Testis (tissue), 2 donors: ENCODE results near the gene NEURL1B.

ENCODE experiments used
- CTCF ChIP-seq, 3 experiments: fragments of 450-650 bp in 2 of 3; fragments of 200-600 bp in 1 of 3; sonication (generic) in 1 of 3; IDR thresholded peaks; one replicate each; pipeline ENCODE4 v1.5.1; 2016 to 2019; ENCODE audit warnings: antibody characterized with exemption in 3 of 3, mild to moderate bottlenecking in 2 of 3, moderate library complexity in 1 of 3
- POLR2A ChIP-seq: fragments of 450-650 bp; IDR thresholded peaks from one replicate; pipeline ENCODE4 v1.6.1; 2017; ENCODE audit warnings: antibody characterized with exemption, mild to moderate bottlenecking, moderate library complexity

DNA sequence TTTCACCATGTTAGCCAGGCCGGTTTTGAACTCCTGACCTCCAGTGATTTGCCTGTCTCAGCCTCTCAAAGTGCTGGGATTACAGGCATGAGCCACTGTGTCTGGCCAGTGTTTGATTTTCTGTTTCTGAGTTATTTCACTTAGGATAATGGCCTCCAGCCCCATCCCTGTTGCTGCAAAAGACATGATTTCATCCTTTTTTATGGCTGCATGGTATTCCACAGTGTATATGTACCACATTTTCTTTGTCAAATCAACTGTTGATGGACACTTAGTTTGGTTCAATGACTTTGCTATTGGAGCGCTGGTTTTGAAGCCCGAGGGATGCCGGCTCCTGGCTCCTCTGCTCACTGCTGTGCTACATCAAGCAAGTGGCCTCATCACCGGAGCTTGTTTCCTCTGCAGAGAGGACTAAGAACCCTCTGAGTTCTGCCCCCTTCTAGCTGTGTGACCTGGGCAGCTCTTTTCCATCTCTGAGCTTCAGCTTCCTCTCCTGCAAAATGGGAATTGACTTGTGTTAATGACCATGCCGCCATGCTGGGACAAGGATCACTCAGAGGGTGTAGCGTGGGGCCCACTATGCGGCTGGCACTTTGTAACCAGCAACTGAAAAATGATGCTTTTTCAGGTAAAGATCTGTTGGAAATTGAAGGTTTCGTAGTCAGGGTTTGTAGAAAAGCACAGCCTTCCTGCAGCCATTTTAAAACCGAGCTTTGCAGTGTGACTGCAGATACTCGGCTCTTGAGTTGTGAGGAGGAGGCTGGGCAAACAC lies 4.6 kb upstream of the NEURL1B start:
- TF ChIP-seq CTCF (IDR thresholded peaks at IDR 0.05) (no peak), POLR2A (no peak)
